Eye (tissue), 1 donor: Measurements from ENCODE around the gene SMOC2.

Experiments used
- DNase-seq: peaks from one replicate; pipeline ENCODE4 v3.0.0-alpha.2; 2015

SMOC2 gene

GRCh38 chr6:168716581-168716980 is 275.6 kb downstream of the SMOC2 start:
- no peak for DNase-seq

DNA sequence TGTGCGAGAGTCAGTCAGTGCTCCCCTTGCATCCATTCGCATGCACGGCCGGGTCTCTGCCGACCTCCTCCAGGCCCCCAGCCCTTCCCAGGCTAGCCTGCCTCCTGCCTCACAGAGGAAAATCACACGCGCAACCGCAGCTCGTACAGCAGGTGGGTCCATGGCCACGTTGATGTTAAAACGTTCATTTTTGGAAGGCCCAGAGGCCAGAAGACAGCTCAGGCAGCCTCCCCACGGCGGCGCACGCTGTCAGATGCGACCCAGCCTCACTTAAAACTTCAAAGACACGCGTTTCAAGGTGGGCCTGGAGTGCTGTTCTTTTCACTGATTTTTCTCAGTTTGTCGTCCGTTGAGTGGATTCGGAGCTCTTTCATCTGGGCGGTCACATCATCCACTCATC is 276.5 kb downstream of the SMOC2 start:
- DNase-seq, result no peak
